ELF-1 (cell line): ENCODE data around the gene C13orf46.
"Not testable (repeated sequence)": the region's sequence is repeated elsewhere in the genome, so short reads cannot be mapped to it uniquely, and the experiment has no call there.

ENCODE experiments used
- DNase-seq: peaks from one replicate; pipeline ENCODE4 v3.0.0-alpha.2; 2016; ENCODE audit warnings: low read depth, low spot score

C13orf46 gene

GRCh38 chr13:113995051-113995601 is 21.2 kb upstream of the C13orf46 start:
- no peak for DNase-seq

- no peak for DNase-seq
Measured at GRCh38 chr13:113992276-113993005, 18.6 kb upstream of the C13orf46 start.

DNA sequence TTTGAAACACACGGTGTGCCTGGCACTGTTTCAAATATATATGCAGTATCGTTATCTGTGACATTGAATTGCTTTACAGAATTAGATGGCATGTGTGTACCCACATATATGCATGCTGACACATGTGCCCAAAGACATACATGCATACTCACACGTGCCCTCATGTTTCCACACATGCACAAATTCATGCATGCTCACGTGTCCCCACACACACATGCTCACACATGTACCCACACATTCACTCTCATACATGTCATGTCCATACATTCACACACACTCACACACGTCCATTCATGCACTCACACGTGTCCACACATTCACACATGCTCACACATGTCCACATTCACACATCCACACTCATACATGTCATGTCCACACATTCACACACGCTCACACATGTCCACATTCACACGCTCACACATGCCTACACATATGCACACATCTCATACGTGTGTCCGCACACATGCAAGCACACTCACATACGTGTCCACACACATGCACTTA is 17.9 kb upstream of the C13orf46 start:
- DNase-seq, result no peak

- no peak for DNase-seq
Measured at GRCh38 chr13:113991191-113991669, 17.4 kb upstream of the C13orf46 start.

- DNase-seq, result no peak
Measured at GRCh38 chr13:113990321-113990837, 16.5 kb upstream of the C13orf46 start.

DNA sequence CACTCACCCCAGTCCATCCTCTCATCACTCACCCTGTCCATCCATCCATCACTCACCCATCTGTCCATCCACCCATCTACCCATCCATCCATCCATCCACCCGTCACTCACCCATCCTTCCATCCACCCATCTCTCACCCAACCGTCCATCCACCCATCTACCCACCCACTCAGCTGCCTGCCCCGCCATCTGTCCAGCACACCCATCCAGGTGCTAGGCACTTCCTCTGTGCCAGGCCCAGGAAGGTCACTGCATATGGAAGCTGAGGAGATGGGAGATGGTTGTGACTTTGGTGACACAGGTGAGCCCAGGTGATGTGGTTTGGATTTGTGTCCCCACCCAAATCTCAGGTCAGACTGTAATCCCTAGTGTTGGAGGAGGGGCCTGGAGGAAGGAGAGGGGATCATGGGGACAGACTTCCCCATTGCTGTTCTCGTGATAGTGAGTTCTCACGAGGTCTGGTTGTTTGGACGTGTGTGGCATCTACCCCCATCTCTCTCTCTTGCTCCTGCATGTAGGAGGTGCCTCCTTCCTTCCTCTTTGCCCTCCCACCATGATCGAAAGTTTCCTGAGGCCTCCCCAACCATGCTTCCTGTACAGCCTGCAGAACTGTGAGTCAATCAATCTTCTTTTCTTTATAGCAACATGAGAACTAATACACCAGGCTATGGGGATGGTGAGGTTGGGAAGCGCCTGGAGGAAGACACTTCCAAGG is 15.9 kb upstream of the C13orf46 start:
- no peak for DNase-seq

DNA sequence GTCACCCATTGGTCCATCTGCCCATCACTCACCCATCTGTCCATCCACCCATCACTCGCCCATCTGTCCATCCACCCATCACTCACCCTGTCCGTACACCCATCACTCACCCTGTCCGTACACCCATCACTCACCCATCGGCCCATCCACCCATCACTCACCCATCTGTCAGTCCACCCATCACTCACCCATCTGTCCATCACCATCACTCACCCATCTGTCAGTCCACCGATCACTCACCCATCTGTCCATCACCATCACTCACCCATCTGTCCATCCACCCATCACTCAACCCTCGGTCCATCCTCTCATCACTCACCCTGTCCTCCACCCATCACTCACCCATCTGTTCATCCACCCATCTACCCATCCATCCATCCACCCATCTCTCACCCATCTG is 15.0 kb upstream of the C13orf46 start:
- not testable (repeated sequence) for DNase-seq

DNA sequence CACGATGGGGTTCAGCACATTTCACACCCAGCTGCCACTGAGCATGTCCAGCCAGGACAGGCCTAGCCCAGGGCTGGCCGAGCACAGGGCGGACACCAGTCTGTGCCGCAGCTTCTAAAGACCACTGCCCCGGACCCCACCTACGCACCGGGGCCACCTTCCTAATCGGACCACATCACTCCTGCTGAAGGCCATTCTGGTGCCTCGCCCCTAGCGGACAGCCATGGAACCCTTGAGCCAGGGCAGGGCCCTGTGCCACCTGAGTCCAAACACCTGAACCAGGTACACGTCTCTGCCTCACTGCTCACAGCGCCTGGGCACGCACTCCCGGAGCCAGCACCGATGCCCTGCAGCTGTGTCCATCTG is 8.4 kb upstream of the C13orf46 start:
- DNase-seq, result no peak

GRCh38 chr13:113981611-113982295 is 7.9 kb upstream of the C13orf46 start:
- DNase-seq, result no peak

DNA sequence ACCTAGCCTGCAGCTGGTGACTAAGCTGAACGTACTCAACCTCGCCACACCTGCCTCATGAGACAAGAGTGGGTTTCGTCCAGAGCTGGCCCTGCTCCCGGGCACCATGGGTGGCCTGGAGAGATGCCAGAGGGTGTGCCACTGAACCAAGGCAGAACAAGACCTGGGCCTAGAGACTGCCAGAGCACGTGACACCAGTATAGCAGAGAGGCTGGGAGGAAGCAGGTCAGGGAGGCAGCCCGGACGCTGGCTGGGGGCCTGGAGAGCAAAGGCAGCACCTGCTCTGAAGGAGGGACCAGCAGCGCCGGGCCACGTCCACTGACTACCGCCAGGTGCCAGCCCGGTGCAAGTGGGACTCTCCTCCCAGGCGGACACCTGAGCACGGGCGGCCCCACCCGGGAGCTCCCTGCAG is 7.3 kb upstream of the C13orf46 start:
- no peak for DNase-seq

DNA sequence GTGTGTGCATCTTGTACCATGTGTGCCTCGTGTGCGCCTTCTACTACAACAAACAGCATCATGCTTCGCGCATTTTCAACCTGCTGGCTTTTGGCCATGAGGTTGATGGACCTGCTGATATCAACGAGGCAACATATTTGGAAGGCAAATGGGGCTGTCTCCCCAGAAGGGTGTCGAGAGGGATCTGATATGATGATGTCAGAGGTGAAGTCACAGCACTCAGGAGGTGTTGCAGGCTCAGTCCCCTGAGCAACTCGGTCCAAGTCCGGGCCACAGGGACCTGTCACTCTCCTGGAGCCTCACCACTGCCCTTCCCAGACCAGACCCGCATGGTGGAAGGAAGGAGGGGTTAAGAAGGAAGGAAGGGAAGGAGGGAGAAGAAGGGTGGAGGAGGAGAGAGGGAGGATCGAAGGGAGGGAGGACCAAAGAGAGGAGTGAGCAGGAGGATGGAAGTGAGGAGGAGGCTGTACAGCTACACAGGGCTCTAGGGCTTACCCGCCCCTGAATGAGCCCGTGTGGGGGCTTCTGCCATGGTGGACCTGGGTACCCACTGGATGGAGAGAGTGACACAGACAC is 6.7 kb upstream of the C13orf46 start:
- DNase-seq, result no peak

DNA sequence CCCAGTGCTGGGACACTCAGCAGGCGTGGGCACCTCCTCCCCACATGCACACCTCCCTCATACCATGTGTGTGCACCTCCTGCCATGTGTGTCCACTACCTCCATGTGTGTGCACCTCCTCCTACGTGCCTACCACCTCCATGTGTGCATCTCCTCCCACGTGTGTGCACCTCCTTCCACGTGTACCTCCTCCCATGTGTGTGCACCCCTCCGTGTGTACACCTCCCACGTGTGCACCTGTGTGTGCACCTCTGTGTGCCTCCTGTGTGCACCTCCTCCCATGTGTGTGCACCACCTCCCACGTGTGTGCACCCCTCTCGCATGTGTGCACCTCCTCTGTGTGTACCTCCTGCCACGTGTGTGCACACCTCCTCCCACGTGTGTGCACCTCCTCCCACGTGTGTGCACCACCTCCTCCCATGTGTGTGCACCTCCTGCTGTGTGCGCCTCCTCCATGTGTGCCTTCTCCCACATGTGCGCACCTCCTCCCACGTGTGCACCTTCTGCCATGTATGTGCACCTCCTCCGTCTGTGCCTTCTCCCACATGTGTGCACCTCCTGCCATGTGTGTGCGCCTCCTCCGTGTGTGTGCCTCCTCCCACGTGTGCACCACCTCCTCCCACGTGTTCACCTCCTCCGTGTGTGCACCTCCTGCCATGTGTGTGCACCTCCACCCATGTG is 6.1 kb upstream of the C13orf46 start:
- no peak for DNase-seq

GRCh38 chr13:113978741-113979481 is 5.0 kb upstream of the C13orf46 start:
- DNase-seq, result no peak

DNA sequence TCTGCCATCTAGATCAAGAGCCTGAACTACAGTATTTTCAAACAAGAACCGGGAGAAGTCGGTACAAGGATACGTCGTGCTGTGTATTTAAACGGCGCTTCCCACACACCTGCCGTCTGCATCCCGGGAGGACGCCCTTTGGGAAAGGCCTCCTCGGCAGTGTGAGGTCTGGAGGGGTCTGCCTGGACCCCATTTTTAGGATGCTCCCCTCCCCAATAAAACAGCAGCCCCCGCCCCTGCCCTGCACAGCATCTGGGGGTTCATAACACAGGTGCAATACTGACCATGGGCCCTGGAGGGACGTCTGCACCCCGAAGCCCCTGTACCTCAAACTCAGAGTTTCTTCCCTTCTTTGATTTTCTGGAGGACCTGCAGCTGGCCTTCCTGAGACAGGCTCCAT is 4.1 kb upstream of the C13orf46 start:
- no peak for DNase-seq

- DNase-seq, result no peak
Measured at GRCh38 chr13:113976711-113977684, 3.1 kb upstream of the C13orf46 start.

DNA sequence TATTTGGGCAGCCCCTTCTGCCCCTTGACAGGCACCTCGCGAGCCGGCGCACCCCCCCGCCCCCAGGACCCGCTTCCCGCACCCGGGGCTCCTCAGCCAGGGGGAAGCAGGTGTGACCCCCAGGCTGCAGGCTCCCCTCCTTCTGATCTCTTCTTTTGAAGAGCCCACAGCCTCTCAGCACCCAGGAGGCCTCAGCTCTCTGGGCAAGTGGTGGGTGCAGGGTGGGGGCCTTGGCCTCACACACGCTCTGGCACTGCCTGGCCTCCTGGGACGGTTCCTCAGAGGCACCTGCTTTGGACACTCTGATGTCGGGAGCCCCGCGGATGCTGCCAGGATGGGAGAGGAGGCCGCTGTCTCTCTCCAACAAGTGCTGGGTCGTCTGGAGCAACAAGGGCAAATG is 1.5 kb upstream of the C13orf46 start:
- no peak for DNase-seq

DNA sequence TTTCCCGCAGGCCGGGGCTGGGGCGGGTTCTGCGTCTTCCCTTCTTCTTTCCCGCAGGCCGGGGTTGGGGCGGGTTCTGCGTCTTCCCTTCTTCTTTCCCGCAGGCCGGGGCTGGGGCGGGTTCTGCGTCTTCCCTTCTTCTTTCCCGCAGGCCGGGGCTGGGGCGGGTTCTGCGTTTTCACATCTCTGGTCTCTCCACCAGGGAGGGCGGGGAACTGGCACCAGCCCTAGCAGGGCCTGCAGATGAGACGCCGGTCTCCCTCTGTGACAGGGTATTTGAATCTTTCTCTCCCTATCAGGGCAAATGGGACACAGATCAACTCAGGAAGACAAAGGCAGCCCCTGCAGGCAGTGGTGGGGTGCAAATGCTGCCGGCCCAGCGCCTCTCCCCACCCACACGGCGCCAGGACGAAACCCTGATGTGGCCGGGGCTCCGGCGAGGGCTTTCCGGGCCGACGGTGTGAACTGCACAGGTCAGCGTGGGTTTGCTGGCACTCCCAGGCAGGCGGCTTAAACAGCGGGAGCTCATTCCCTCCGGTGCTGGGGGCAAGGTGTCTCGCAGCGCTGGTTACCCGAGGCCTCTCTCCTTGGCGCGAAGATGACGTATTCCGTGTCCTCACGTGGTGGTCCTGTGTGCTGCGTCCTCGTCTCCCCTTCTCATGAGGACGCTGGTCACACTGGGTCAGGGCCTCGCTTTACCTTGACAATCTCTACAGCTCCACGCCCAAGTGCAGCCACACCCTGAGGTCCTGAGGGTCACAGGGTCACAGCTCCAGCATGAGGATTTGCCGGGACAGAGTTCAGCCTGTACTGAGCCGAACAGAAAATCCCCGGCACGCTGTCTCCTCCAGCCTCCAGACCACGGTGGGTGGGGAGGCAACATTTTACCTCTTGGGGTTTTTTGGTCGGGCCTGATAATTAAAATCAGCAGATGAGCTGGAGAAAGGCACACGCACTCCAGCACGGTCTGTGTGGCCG is 717 bp upstream of the C13orf46 start:
- no peak for DNase-seq
